CD4-positive, CD25-positive, alpha-beta regulatory T cell (primary cell): ENCODE results near the gene ZYG11A. TPM values are rescaled to one million over a fixed set of nuclear protein-coding genes. Genes with fewer than 3 reads are reported as not detected.

Experiments used
- ATAC-seq, 2 donors: fragments of 150-1000 bp; cut with Tn5 transposase; one replicate each; pipeline ENCODE4 v1.10.0; 2021; ENCODE audit warnings: low read depth in 2 of 2, moderate number of reproducible peaks in 2 of 2, moderate library complexity in 1 of 2
- DNase-seq, 3 donors: peaks; one replicate each; pipeline versions ENCODE4 v3.0.0 to v3.0.0-alpha.2; 2012 to 2022; ENCODE audit warnings: mixed read lengths in 1 of 3
- H3K27ac ChIP-seq: one replicate; pipeline ENCODE4 v1.7.0; 2013; ENCODE audit warnings: mild to moderate bottlenecking, low read length; ENCODE audit not compliant: insufficient read depth, poor library complexity, severe bottlenecking
- H3K27me3 ChIP-seq: one replicate; pipeline ENCODE4 v1.7.0; 2013; ENCODE audit warnings: low read length; ENCODE audit not compliant: control insufficient read depth, insufficient read depth
- H3K36me3 ChIP-seq: one replicate; pipeline ENCODE4 v1.7.0; 2013; ENCODE audit warnings: mild to moderate bottlenecking, low read length, moderate library complexity; ENCODE audit not compliant: control insufficient read depth, insufficient read depth
- H3K4me1 ChIP-seq: 2 replicates; pipeline ENCODE4 v1.7.0; 2013; ENCODE audit warnings: mild to moderate bottlenecking, low read length; ENCODE audit not compliant: insufficient read depth, control insufficient read depth, poor library complexity, severe bottlenecking
- H3K4me3 ChIP-seq: one replicate; pipeline ENCODE4 v1.7.0; 2013; ENCODE audit warnings: low read depth, mild to moderate bottlenecking, low read length, moderate library complexity
- H3K9me3 ChIP-seq, 2 experiments: 1 replicate in 1 of 2; 2 replicates in 1 of 2; pipeline ENCODE4 v1.7.0; 2013; ENCODE audit warnings: low read length in 2 of 2, mild to moderate bottlenecking in 1 of 2, moderate library complexity in 1 of 2; ENCODE audit not compliant: control insufficient read depth in 2 of 2
- H3K27ac Mint-ChIP-seq, 3 donors: one replicate each; pipeline ENCODE4 v1.8.0; 2020 to 2022; ENCODE audit warnings: mild to moderate bottlenecking in 3 of 3, mixed read lengths in 3 of 3, moderate library complexity in 2 of 3
- H3K27me3 Mint-ChIP-seq: one replicate; pipeline ENCODE4 v1.8.0; 2022; ENCODE audit warnings: mild to moderate bottlenecking, mixed read lengths
- H3K36me3 Mint-ChIP-seq: one replicate; pipeline ENCODE4 v1.8.0; 2020; ENCODE audit warnings: mixed read lengths
- H3K4me1 Mint-ChIP-seq, 4 donors: one replicate each; pipeline ENCODE4 v1.8.0; 2020 to 2022; ENCODE audit warnings: mixed read lengths in 4 of 4, mild to moderate bottlenecking in 1 of 4
- H3K4me3 Mint-ChIP-seq, 4 donors: one replicate each; pipeline ENCODE4 v1.8.0; 2020 to 2022; ENCODE audit warnings: mild to moderate bottlenecking in 4 of 4, mixed read lengths in 4 of 4, moderate library complexity in 3 of 4
- H3K9me3 Mint-ChIP-seq, 7 donors: one replicate each; pipeline ENCODE4 v1.8.0; 2020 to 2022; ENCODE audit warnings: mixed read lengths in 7 of 7, mild to moderate bottlenecking in 3 of 7, moderate library complexity in 2 of 7
- polyA plus RNA-seq, 4 donors: library from polyadenylated mRNA; unstranded; fragments of 300-500 nt; fragmentation: Illumina TruSeq; gene quantifications; one replicate each; pipeline ENCODE4 v1.2.3, GENCODE V29; 2021
- total RNA-seq: library from RNA; stranded (reverse); gene quantifications from one replicate; pipeline ENCODE4 v1.2.3, GENCODE V29; 2022

The ZYG11A gene
- total and polyA plus RNA-seq, 5 donors from 2014 or later, result 0.20 TPM; not detected in 4

GRCh38 chr1:52928015-52928404 lies 85.5 kb downstream of the ZYG11A start:
- ATAC-seq (no peak), DNase-seq (no peak)
- H3K27me3 Mint-ChIP-seq, result peaks cover 9% of the 10 kb centered on the region
- Histone ChIP-seq H3K36me3 (no peaks in the 10 kb centered on the region), H3K4me3 (peak overlapping the region; percentile 74), H3K9me3 (no peaks in the 10 kb centered on the region), H3K4me1 (peaks cover 11% of the 10 kb centered on the region), H3K27me3 (no peaks in the 10 kb centered on the region), H3K27ac (no peak overlapping the region)
- H3K4me1 Mint-ChIP-seq, result peaks cover 5 to 25% (median 20%) of the 10 kb centered on the region in 4 donors
- peak overlapping the region; percentile 87 to 96 (median 90) for H3K4me3 Mint-ChIP-seq
- H3K9me3 Mint-ChIP-seq, result no peaks in the 10 kb centered on the region
- H3K36me3 Mint-ChIP-seq, result no peaks in the 10 kb centered on the region
- H3K27ac Mint-ChIP-seq, result peak overlapping the region in 2 of 3 donors; percentile 76 to 86

GRCh38 chr1:52929019-52929418 lies 86.5 kb downstream of the ZYG11A start:
- Mint-ChIP-seq H3K27me3 (peaks cover 9% of the 10 kb centered on the region), H3K4me3 (peak overlapping the region in 2 of 4 donors; percentile 0 to 12), H3K9me3 (no peaks in the 10 kb centered on the region), H3K36me3 (no peaks in the 10 kb centered on the region), H3K4me1 (peaks cover 5 to 25% (median 18%) of the 10 kb centered on the region in 4 donors), H3K27ac (peak overlapping the region in 1 of 3 donors; percentile 60)
- peaks cover 11% of the 10 kb centered on the region for H3K4me1 ChIP-seq
- H3K9me3 ChIP-seq, result no peaks in the 10 kb centered on the region
- H3K4me3 ChIP-seq, result no peak overlapping the region
- ATAC-seq (no peak), DNase-seq (no peak)
- H3K27ac ChIP-seq, result no peak overlapping the region
- no peaks in the 10 kb centered on the region for H3K27me3 ChIP-seq
- H3K36me3 ChIP-seq, result no peaks in the 10 kb centered on the region

- no peak overlapping the region for H3K4me3 ChIP-seq
- DNase-seq, result no peak
- no peaks in the 10 kb centered on the region for H3K4me1 ChIP-seq
- H3K27ac Mint-ChIP-seq, result peak overlapping the region in 2 of 3 donors; percentile 5 to 60
- no peak overlapping the region for H3K4me3 Mint-ChIP-seq
- ATAC-seq, result no peak
- H3K9me3 ChIP-seq, result no peaks in the 10 kb centered on the region
- H3K27ac ChIP-seq, result no peak overlapping the region
- H3K27me3 Mint-ChIP-seq, result no peaks in the 10 kb centered on the region
- H3K9me3 Mint-ChIP-seq, result no peaks in the 10 kb centered on the region
- no peaks in the 10 kb centered on the region for H3K27me3 ChIP-seq
- H3K36me3 Mint-ChIP-seq, result peaks cover 7% of the 10 kb centered on the region
- H3K36me3 ChIP-seq, result no peaks in the 10 kb centered on the region
- H3K4me1 Mint-ChIP-seq, result peaks cover 0 to 6% (median 2%) of the 10 kb centered on the region in 4 donors
Measured at GRCh38 chr1:52937433-52938182, 95.0 kb downstream of the ZYG11A start.

GRCh38 chr1:52938183-52938451 lies 95.6 kb downstream of the ZYG11A start:
- H3K36me3 Mint-ChIP-seq, result peaks cover 7% of the 10 kb centered on the region
- Histone ChIP-seq H3K4me3 (no peak overlapping the region), H3K4me1 (no peaks in the 10 kb centered on the region), H3K9me3 (no peaks in the 10 kb centered on the region), H3K27me3 (no peaks in the 10 kb centered on the region), H3K36me3 (no peaks in the 10 kb centered on the region), H3K27ac (no peak overlapping the region)
- no peaks in the 10 kb centered on the region for H3K27me3 Mint-ChIP-seq
- no peak overlapping the region for H3K27ac Mint-ChIP-seq
- H3K4me3 Mint-ChIP-seq, result no peak overlapping the region
- ATAC-seq (no peak), DNase-seq (no peak)
- H3K4me1 Mint-ChIP-seq, result peaks cover 0 to 6% (median 2%) of the 10 kb centered on the region in 4 donors
- no peaks in the 10 kb centered on the region for H3K9me3 Mint-ChIP-seq

- H3K4me3 ChIP-seq, result no peak overlapping the region
- peaks cover 6% of the 10 kb centered on the region for H3K36me3 ChIP-seq
- no peak for ATAC-seq
Measured at GRCh38 chr1:52943876-52944416, 101.4 kb downstream of the ZYG11A start.

GRCh38 chr1:52944566-52944965 lies 102.0 kb downstream of the ZYG11A start:
- Histone ChIP-seq H3K27me3 (no peaks in the 10 kb centered on the region), H3K9me3 (no peaks in the 10 kb centered on the region), H3K4me3 (no peak overlapping the region), H3K36me3 (peaks cover 8% of the 10 kb centered on the region), H3K4me1 (no peaks in the 10 kb centered on the region), H3K27ac (no peak overlapping the region)
- Mint-ChIP-seq H3K9me3 (no peaks in the 10 kb centered on the region), H3K36me3 (peaks cover 16% of the 10 kb centered on the region), H3K4me1 (peaks cover 0 to 6% (median 2%) of the 10 kb centered on the region in 4 donors), H3K4me3 (no peak overlapping the region), H3K27me3 (no peaks in the 10 kb centered on the region), H3K27ac (no peak overlapping the region)
- DNase-seq (no peak), ATAC-seq (no peak)

More at GRCh38 chr1:52943876-52944416, 101.4 kb downstream of the ZYG11A start:
- no peak for DNase-seq
- Mint-ChIP-seq H3K4me3 (no peak overlapping the region), H3K36me3 (peaks cover 11% of the 10 kb centered on the region), H3K4me1 (peaks cover 0 to 6% (median 2%) of the 10 kb centered on the region in 4 donors), H3K27ac (no peak overlapping the region), H3K9me3 (no peaks in the 10 kb centered on the region), H3K27me3 (no peaks in the 10 kb centered on the region)
- no peaks in the 10 kb centered on the region for H3K27me3 ChIP-seq
- no peak overlapping the region for H3K27ac ChIP-seq
- H3K9me3 ChIP-seq, result no peaks in the 10 kb centered on the region
- no peaks in the 10 kb centered on the region for H3K4me1 ChIP-seq

Other genes with a start within 250 kb of the ZYG11A start
- gene GPX7, start 240.4 kb upstream of the ZYG11A start, total RNA-seq, result 12.3 TPM
- gene GPX7, start 240.4 kb upstream of the ZYG11A start, polyA plus RNA-seq, result 10 to 100 TPM; 31.8 to 43.5 (median 36.0) TPM
- 27.2 TPM for gene SHISAL2A, start 209.6 kb upstream of the ZYG11A start, total RNA-seq
- 1 to 10 TPM; 4.3 to 8.0 (median 5.8) TPM for gene SHISAL2A, start 209.6 kb upstream of the ZYG11A start, polyA plus RNA-seq
- gene COA7, start 144.4 kb upstream of the ZYG11A start, total RNA-seq, result 5.4 TPM
- 1 to 10 TPM; 2.4 to 4.6 (median 3.2) TPM for gene COA7, start 144.4 kb upstream of the ZYG11A start, polyA plus RNA-seq
- 21.1 TPM for gene ZYG11B, start 116.3 kb upstream of the ZYG11A start, total RNA-seq
- 10 to 100 TPM; 13.6 to 16.5 (median 15.0) TPM for gene ZYG11B, start 116.3 kb upstream of the ZYG11A start, polyA plus RNA-seq
- gene ECHDC2, start 79.0 kb downstream of the ZYG11A start, total RNA-seq, result 121 TPM
- gene ECHDC2, start 79.0 kb downstream of the ZYG11A start, polyA plus RNA-seq, result 10 to 100 TPM; 26.3 to 40.0 (median 33.6) TPM
- 58.9 TPM for gene SCP2, start 84.5 kb downstream of the ZYG11A start, total RNA-seq
- 100 to 1,000 TPM; 150 to 213 (median 169) TPM for gene SCP2, start 84.5 kb downstream of the ZYG11A start, polyA plus RNA-seq
- gene PODN, start 219.5 kb downstream of the ZYG11A start, total RNA-seq, result not detected
- not detected for gene PODN, start 219.5 kb downstream of the ZYG11A start, polyA plus RNA-seq